Ishikawa (cell line): ENCODE data around the gene TCF4.

Source experiments
- CEBPB ChIP-seq: IDR thresholded peaks from 2 replicates; pipeline ENCODE4 v1.6.1; 2012
- CREB1 ChIP-seq: IDR thresholded peaks from 2 replicates; pipeline ENCODE4 v1.6.1; 2012; ENCODE audit warnings: low read depth
- EP300 ChIP-seq: IDR thresholded peaks from 2 replicates; pipeline ENCODE4 v1.6.1; 2012; ENCODE audit warnings: borderline replicate concordance
- FOXM1 ChIP-seq: IDR thresholded peaks from 2 replicates; pipeline ENCODE4 v1.6.1; 2012; ENCODE audit warnings: low read depth, borderline replicate concordance
- NFIC ChIP-seq: IDR thresholded peaks from 2 replicates; pipeline ENCODE4 v1.6.1; 2012
- RAD21 ChIP-seq: IDR thresholded peaks from 2 replicates; pipeline ENCODE4 v1.6.1; 2012; ENCODE audit warnings: low read depth
- REST ChIP-seq: IDR thresholded peaks from 2 replicates; pipeline ENCODE4 v1.6.1; 2012; ENCODE audit warnings: low read depth, mild to moderate bottlenecking
- TAF1 ChIP-seq: IDR thresholded peaks from 2 replicates; pipeline ENCODE4 v1.6.1; 2012; ENCODE audit warnings: low read depth, mild to moderate bottlenecking
- USF1 ChIP-seq: IDR thresholded peaks from 2 replicates; pipeline ENCODE4 v1.6.1; 2012
- YY1 ChIP-seq: IDR thresholded peaks from 2 replicates; pipeline ENCODE4 v1.6.1; 2012; ENCODE audit warnings: low read depth
- TF ChIP-seq, protein P1 (sequence below): IDR thresholded peaks from 2 replicates; pipeline ENCODE4 v1.6.1; 2012

GRCh38 chr18:55248495-55248894 lies 339.5 kb downstream of the TCF4 start:
- TF ChIP-seq RAD21 (no peak), EP300 (no peak), USF1 (no peak), YY1 (no peak), REST (no peak), CEBPB (no peak), TAF1 (no peak), FOXM1 (no peak), CREB1 (no peak), NFIC (no peak)
- TF ChIP-seq, protein P1, sequence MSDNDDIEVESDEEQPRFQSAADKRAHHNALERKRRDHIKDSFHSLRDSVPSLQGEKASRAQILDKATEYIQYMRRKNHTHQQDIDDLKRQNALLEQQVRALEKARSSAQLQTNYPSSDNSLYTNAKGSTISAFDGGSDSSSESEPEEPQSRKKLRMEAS: no peak
